IPS-20b (cell line): ENCODE measurements around the gene ORM1.

Experiments used
- H3K27ac ChIP-seq: one replicate; pipeline ENCODE4 v1.5.1; 2013; ENCODE audit warnings: low read length
- H3K27me3 ChIP-seq: 2 replicates; pipeline ENCODE4 v1.6.1; 2013; ENCODE audit warnings: mild to moderate bottlenecking, low read length, inconsistent platforms; ENCODE audit not compliant: insufficient read depth
- H3K36me3 ChIP-seq: 2 replicates; pipeline ENCODE4 v1.6.1; 2013; ENCODE audit warnings: low read depth, mild to moderate bottlenecking, inconsistent platforms, low read length, moderate library complexity; ENCODE audit not compliant: insufficient read depth
- H3K4me1 ChIP-seq: 2 replicates; pipeline ENCODE4 v1.6.1; 2013; ENCODE audit warnings: mild to moderate bottlenecking, control low read depth, inconsistent platforms, low read length, moderate library complexity; ENCODE audit not compliant: insufficient read depth
- H3K4me3 ChIP-seq: 2 replicates; pipeline ENCODE4 v1.5.1; 2013; ENCODE audit warnings: mild to moderate bottlenecking, low read length, inconsistent platforms
- H3K9ac ChIP-seq: 2 replicates; pipeline ENCODE4 v1.6.1; 2013; ENCODE audit warnings: low read depth, mild to moderate bottlenecking, inconsistent platforms, low read length, moderate library complexity
- H3K9me3 ChIP-seq: 2 replicates; pipeline ENCODE4 v1.6.1; 2013; ENCODE audit warnings: mild to moderate bottlenecking, low read depth, low read length, inconsistent platforms; ENCODE audit not compliant: insufficient read depth

ORM1 gene

GRCh38 chr9:114301798-114302565 lies 20.9 kb upstream of the ORM1 start:
- peaks cover 16% of the 10 kb centered on the region for H3K36me3 ChIP-seq
- no peak overlapping the region for H3K4me3 ChIP-seq
- no peak overlapping the region for H3K27ac ChIP-seq
- no peaks in the 10 kb centered on the region for H3K27me3 ChIP-seq
- H3K9ac ChIP-seq = no peak overlapping the region
- H3K4me1 ChIP-seq = no peaks in the 10 kb centered on the region
- no peaks in the 10 kb centered on the region for H3K9me3 ChIP-seq

- H3K27ac ChIP-seq = no peak overlapping the region
- H3K9me3 ChIP-seq = no peaks in the 10 kb centered on the region
- no peaks in the 10 kb centered on the region for H3K27me3 ChIP-seq
- no peak overlapping the region for H3K9ac ChIP-seq
- H3K36me3 ChIP-seq = peaks cover 16% of the 10 kb centered on the region
- H3K4me1 ChIP-seq = no peaks in the 10 kb centered on the region
- H3K4me3 ChIP-seq = no peak overlapping the region
Observed at GRCh38 chr9:114302727-114303126, 20.2 kb upstream of the ORM1 start.

GRCh38 chr9:114303571-114303970 lies 19.3 kb upstream of the ORM1 start:
- H3K9ac ChIP-seq = no peak overlapping the region
- no peak overlapping the region for H3K27ac ChIP-seq
- no peaks in the 10 kb centered on the region for H3K9me3 ChIP-seq
- H3K4me3 ChIP-seq = no peak overlapping the region
- no peaks in the 10 kb centered on the region for H3K4me1 ChIP-seq
- no peaks in the 10 kb centered on the region for H3K27me3 ChIP-seq
- peaks cover 13% of the 10 kb centered on the region for H3K36me3 ChIP-seq

- H3K4me3 ChIP-seq = no peak overlapping the region
- peaks cover 13% of the 10 kb centered on the region for H3K36me3 ChIP-seq
- no peak overlapping the region for H3K27ac ChIP-seq
- no peaks in the 10 kb centered on the region for H3K4me1 ChIP-seq
- H3K9ac ChIP-seq = no peak overlapping the region
- H3K9me3 ChIP-seq = no peaks in the 10 kb centered on the region
- no peaks in the 10 kb centered on the region for H3K27me3 ChIP-seq
Observed at GRCh38 chr9:114303977-114304376, 18.9 kb upstream of the ORM1 start.

- H3K9me3 ChIP-seq = no peaks in the 10 kb centered on the region
- H3K4me1 ChIP-seq = no peaks in the 10 kb centered on the region
- no peak overlapping the region for H3K27ac ChIP-seq
- H3K9ac ChIP-seq = no peak overlapping the region
- H3K4me3 ChIP-seq = no peak overlapping the region
- H3K36me3 ChIP-seq = peaks cover 10% of the 10 kb centered on the region
- H3K27me3 ChIP-seq = no peaks in the 10 kb centered on the region
Observed at GRCh38 chr9:114304416-114305188, 18.3 kb upstream of the ORM1 start.

- H3K9me3 ChIP-seq = no peaks in the 10 kb centered on the region
- no peak overlapping the region for H3K4me3 ChIP-seq
- H3K9ac ChIP-seq = no peak overlapping the region
- H3K36me3 ChIP-seq = 0 out of 2 replicates have a peak, but pooled peaks cover 8% of the 10 kb centered on the region
- no peaks in the 10 kb centered on the region for H3K27me3 ChIP-seq
- H3K4me1 ChIP-seq = no peaks in the 10 kb centered on the region
- H3K27ac ChIP-seq = no peak overlapping the region
Observed at GRCh38 chr9:114307899-114308267, 15.0 kb upstream of the ORM1 start.

GRCh38 chr9:114308361-114308950 lies 14.4 kb upstream of the ORM1 start:
- no peaks in the 10 kb centered on the region for H3K4me1 ChIP-seq
- H3K9ac ChIP-seq = no peak overlapping the region
- H3K36me3 ChIP-seq = 0 out of 2 replicates have a peak, but pooled peaks cover 8% of the 10 kb centered on the region
- H3K9me3 ChIP-seq = no peaks in the 10 kb centered on the region
- H3K27ac ChIP-seq = no peak overlapping the region
- H3K4me3 ChIP-seq = no peak overlapping the region
- H3K27me3 ChIP-seq = no peaks in the 10 kb centered on the region

- Histone ChIP-seq H3K27ac (no peak overlapping the region), H3K9ac (no peak overlapping the region), H3K4me1 (no peaks in the 10 kb centered on the region), H3K9me3 (no peaks in the 10 kb centered on the region), H3K4me3 (no peak overlapping the region), H3K36me3 (0 out of 2 replicates have a peak, but pooled peaks cover 8% of the 10 kb centered on the region), H3K27me3 (no peaks in the 10 kb centered on the region)
Observed at GRCh38 chr9:114309096-114309495, 13.8 kb upstream of the ORM1 start.

GRCh38 chr9:114310471-114311450 lies 12.1 kb upstream of the ORM1 start:
- Histone ChIP-seq H3K27ac (no peak overlapping the region), H3K4me1 (no peaks in the 10 kb centered on the region), H3K27me3 (no peaks in the 10 kb centered on the region), H3K4me3 (no peak overlapping the region), H3K9ac (no peak overlapping the region), H3K36me3 (0 out of 2 replicates have a peak, but pooled peaks cover 4% of the 10 kb centered on the region), H3K9me3 (no peaks in the 10 kb centered on the region)

GRCh38 chr9:114311571-114312512 lies 11.1 kb upstream of the ORM1 start:
- H3K27me3 ChIP-seq = no peaks in the 10 kb centered on the region
- 0 out of 2 replicates have a peak, but pooled peaks cover 4% of the 10 kb centered on the region for H3K36me3 ChIP-seq
- H3K9me3 ChIP-seq = no peaks in the 10 kb centered on the region
- H3K4me3 ChIP-seq = no peak overlapping the region
- no peak overlapping the region for H3K27ac ChIP-seq
- no peak overlapping the region for H3K9ac ChIP-seq
- H3K4me1 ChIP-seq = no peaks in the 10 kb centered on the region
